HepG2 (cell line): ENCODE data around the gene ADI1. TPM values are rescaled to one million over a fixed set of nuclear protein-coding genes. Genes with fewer than 3 reads are reported as not detected.

Experiments
- AGO2 ChIP-seq: fragments of 200-400 bp; formaldehyde crosslinking; optimal IDR thresholded peaks from 2 replicates; pipeline ENCODE3; 2017; ENCODE audit warnings: mild to moderate bottlenecking, low read depth, low read length, moderate library complexity
- ASH2L ChIP-seq: fragments of 300-600, 200-600 bp; sonication (generic); IDR thresholded peaks from 2 replicates; pipeline ENCODE4 v1.7.0; 2017; ENCODE audit warnings: low read depth, mild to moderate bottlenecking, moderate library complexity, mixed read lengths, low read length; ENCODE audit not compliant: insufficient read length
- BRCA1 ChIP-seq: sonication (generic); formaldehyde crosslinking; IDR thresholded peaks from 2 replicates; pipeline ENCODE4 v1.4.0; 2020; ENCODE audit warnings: missing genetic modification reagents
- DMAP1 ChIP-seq: IDR thresholded peaks from 2 replicates; pipeline ENCODE4 v1.6.1; 2016
- ELF4 ChIP-seq: sonication (generic); formaldehyde crosslinking; IDR thresholded peaks from 2 replicates; pipeline ENCODE4 v1.5.0; 2020; ENCODE audit warnings: missing genetic modification reagents, mild to moderate bottlenecking, moderate library complexity, borderline replicate concordance
- HMG20A ChIP-seq: IDR thresholded peaks from 2 replicates; pipeline ENCODE4 v1.6.1; 2016; ENCODE audit warnings: borderline replicate concordance
- KMT2B ChIP-seq: IDR thresholded peaks from 2 replicates; pipeline ENCODE4 v1.6.1; 2016; ENCODE audit warnings: missing genetic modification reagents, missing compliant biosample characterization
- NCOA1 ChIP-seq: sonication (generic); formaldehyde crosslinking; IDR thresholded peaks from 2 replicates; pipeline ENCODE4 v1.9.0; 2021; ENCODE audit warnings: missing genetic modification reagents
- NFATC3 ChIP-seq: sonication (generic); formaldehyde crosslinking; IDR thresholded peaks from 2 replicates; pipeline ENCODE4 v1.5.1; 2020; ENCODE audit warnings: mild to moderate bottlenecking, missing genetic modification reagents
- SYNCRIP ChIP-seq: fragments of 200-400 bp; formaldehyde crosslinking; IDR thresholded peaks from 2 replicates; pipeline ENCODE4 v1.6.1; 2018; ENCODE audit warnings: mild to moderate bottlenecking, low read depth, low read length; ENCODE audit not compliant: insufficient read depth
- TEAD3 ChIP-seq: optimal IDR thresholded peaks from 2 replicates; pipeline ENCODE3; 2016; ENCODE audit warnings: borderline replicate concordance
- ZNF556 ChIP-seq: sonication (generic); formaldehyde crosslinking; IDR thresholded peaks from 2 replicates; pipeline ENCODE4 v1.4.0; 2020; ENCODE audit warnings: mild to moderate bottlenecking, missing genetic modification reagents, borderline replicate concordance
- ZNF557 ChIP-seq: sonication (generic); formaldehyde crosslinking; IDR thresholded peaks from 2 replicates; pipeline ENCODE4 v1.4.0; 2020; ENCODE audit warnings: missing genetic modification reagents
- ZNF562 ChIP-seq: sonication (generic); formaldehyde crosslinking; IDR thresholded peaks from 2 replicates; pipeline ENCODE4 v1.8.0; 2022; ENCODE audit warnings: missing genetic modification reagents, borderline replicate concordance
- ZNF577 ChIP-seq: sonication (generic); formaldehyde crosslinking; IDR thresholded peaks from 2 replicates; pipeline ENCODE4 v1.4.0; 2020; ENCODE audit warnings: mild to moderate bottlenecking, low read depth, missing genetic modification reagents, borderline replicate concordance
- ZNF781 ChIP-seq: sonication (generic); formaldehyde crosslinking; IDR thresholded peaks from 2 replicates; pipeline ENCODE4 v1.5.1; 2020; ENCODE audit warnings: borderline replicate concordance, mild to moderate bottlenecking, missing genetic modification reagents; ENCODE audit errors: not compliant biosample characterization
- polyA plus RNA-seq, 8 experiments: library from polyadenylated mRNA; depleted of rRNA in 3 of 8; stranded (reverse) in 7 of 8; unstranded in 1 of 8; fragments of >200 nt; fragmentation: Illumina TruSeq in 4 of 8; extraction: Trizol in 4 of 8; gene quantifications; 2 replicates each; pipeline versions ENCODE4 v1.2.1 to v1.2.3, GENCODE V29; 2011 to 2016; ENCODE audit warnings: low read depth in 4 of 8, missing spikeins in 1 of 8, mixed read lengths in 1 of 8; ENCODE audit not compliant: insufficient read depth in 1 of 8
- total RNA-seq, 5 experiments: library from RNA; depleted of rRNA; stranded (reverse); fragments of >200 nt; fragmentation: Illumina TruSeq; extraction: Trizol; gene quantifications; 2 replicates each; pipeline ENCODE4 v1.2.3, GENCODE V29; 2016; ENCODE audit warnings: low read depth in 1 of 5
- TF ChIP-seq, protein P1 (sequence below): sonication (generic); formaldehyde crosslinking; IDR thresholded peaks from 2 replicates; pipeline ENCODE4 v1.8.1; 2023; ENCODE audit warnings: mild to moderate bottlenecking, missing genetic modification reagents
- TF ChIP-seq, protein P2 (sequence below): sonication (generic); formaldehyde crosslinking; IDR thresholded peaks from 2 replicates; pipeline ENCODE4 v1.8.0; 2023; ENCODE audit warnings: mild to moderate bottlenecking, missing genetic modification reagents
- TF ChIP-seq, protein P3 (sequence below): sonication (generic); formaldehyde crosslinking; IDR thresholded peaks from 2 replicates; pipeline ENCODE4 v1.5.0; 2020; ENCODE audit warnings: missing genetic modification reagents
- TF ChIP-seq, protein P4 (sequence below): sonication (generic); formaldehyde crosslinking; IDR thresholded peaks from 2 replicates; pipeline ENCODE4 v1.8.1; 2022; ENCODE audit warnings: low read depth, mild to moderate bottlenecking, missing genetic modification reagents

The ADI1 gene
- total and polyA plus RNA-seq, 2 of the 13 experiments (the other 11 are each of a cell fraction or from before 2014, with no cell fraction given), result 28.7 to 123 TPM

DNA sequence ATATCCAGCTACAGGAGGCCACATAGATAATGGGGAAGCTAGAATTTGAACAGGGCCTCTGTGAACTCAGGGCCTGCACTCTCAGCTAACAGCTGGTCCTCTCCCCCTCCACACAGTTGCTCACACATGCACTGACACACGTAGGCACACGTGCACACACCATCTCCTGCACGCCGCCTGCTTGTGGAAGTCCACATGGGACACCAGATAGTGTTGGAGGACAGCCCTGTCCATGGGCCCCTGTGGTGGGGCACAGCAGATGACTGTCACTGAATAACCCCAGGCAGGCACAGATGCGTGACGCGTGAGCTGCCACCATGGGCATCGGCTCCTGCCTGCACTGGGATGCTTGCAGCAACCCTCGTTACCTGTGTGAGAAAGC, 52.9 kb downstream of the ADI1 start (continued):
- TF ChIP-seq, protein P1, sequence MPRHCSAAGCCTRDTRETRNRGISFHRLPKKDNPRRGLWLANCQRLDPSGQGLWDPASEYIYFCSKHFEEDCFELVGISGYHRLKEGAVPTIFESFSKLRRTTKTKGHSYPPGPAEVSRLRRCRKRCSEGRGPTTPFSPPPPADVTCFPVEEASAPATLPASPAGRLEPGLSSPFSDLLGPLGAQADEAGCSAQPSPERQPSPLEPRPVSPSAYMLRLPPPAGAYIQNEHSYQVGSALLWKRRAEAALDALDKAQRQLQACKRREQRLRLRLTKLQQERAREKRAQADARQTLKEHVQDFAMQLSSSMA (CRISPR knock-in tag), result 0 out of 2 replicates have a peak, but pooled peaks have one; percentile 16
- TF ChIP-seq KMT2B (CRISPR knock-in tag) (no peak), AGO2 (peak; percentile 63), ZNF781 (CRISPR knock-in tag) (no peak), HMG20A (CRISPR knock-in tag) (no peak), ZNF562 (CRISPR knock-in tag) (no peak), NFATC3 (CRISPR knock-in tag) (no peak), TEAD3 (CRISPR knock-in tag) (no peak), NCOA1 (CRISPR knock-in tag) (no peak), SYNCRIP (no peak), DMAP1 (CRISPR knock-in tag) (no peak), ASH2L (no peak), ZNF557 (CRISPR knock-in tag) (no peak), ZNF577 (no peak), ELF4 (CRISPR knock-in tag) (no peak), BRCA1 (CRISPR knock-in tag) (no peak), ZNF556 (CRISPR knock-in tag) (no peak)
- TF ChIP-seq, protein P2, sequence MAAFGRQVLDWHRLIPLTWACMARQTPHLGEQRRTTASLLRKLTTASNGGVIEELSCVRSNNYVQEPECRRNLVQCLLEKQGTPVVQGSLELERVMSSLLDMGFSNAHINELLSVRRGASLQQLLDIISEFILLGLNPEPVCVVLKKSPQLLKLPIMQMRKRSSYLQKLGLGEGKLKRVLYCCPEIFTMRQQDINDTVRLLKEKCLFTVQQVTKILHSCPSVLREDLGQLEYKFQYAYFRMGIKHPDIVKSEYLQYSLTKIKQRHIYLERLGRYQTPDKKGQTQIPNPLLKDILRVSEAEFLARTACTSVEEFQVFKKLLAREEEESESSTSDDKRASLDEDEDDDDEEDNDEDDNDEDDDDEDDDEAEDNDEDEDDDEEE (CRISPR knock-in tag), result no peak
- TF ChIP-seq, protein P3, sequence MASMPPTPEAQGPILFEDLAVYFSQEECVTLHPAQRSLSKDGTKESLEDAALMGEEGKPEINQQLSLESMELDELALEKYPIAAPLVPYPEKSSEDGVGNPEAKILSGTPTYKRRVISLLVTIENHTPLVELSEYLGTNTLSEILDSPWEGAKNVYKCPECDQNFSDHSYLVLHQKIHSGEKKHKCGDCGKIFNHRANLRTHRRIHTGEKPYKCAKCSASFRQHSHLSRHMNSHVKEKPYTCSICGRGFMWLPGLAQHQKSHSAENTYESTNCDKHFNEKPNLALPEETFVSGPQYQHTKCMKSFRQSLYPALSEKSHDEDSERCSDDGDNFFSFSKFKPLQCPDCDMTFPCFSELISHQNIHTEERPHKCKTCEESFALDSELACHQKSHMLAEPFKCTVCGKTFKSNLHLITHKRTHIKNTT (CRISPR knock-in tag), result no peak
- TF ChIP-seq, protein P4, sequence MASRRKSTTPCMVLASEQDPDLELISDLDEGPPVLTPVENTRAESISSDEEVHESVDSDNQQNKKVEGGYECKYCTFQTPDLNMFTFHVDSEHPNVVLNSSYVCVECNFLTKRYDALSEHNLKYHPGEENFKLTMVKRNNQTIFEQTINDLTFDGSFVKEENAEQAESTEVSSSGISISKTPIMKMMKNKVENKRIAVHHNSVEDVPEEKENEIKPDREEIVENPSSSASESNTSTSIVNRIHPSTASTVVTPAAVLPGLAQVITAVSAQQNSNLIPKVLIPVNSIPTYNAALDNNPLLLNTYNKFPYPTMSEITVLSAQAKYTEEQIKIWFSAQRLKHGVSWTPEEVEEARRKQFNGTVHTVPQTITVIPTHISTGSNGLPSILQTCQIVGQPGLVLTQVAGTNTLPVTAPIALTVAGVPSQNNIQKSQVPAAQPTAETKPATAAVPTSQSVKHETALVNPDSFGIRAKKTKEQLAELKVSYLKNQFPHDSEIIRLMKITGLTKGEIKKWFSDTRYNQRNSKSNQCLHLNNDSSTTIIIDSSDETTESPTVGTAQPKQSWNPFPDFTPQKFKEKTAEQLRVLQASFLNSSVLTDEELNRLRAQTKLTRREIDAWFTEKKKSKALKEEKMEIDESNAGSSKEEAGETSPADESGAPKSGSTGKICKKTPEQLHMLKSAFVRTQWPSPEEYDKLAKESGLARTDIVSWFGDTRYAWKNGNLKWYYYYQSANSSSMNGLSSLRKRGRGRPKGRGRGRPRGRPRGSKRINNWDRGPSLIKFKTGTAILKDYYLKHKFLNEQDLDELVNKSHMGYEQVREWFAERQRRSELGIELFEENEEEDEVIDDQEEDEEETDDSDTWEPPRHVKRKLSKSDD, result no peak
